GM12801 (cell line): ENCODE data around the gene ARHGEF40.

Experiments
- TF ChIP-seq, protein P1 (sequence below): IDR thresholded peaks from one replicate; pipeline ENCODE4 v1.5.1; 2011; ENCODE audit warnings: control low read depth; ENCODE audit not compliant: insufficient read length; ENCODE audit errors: extremely low read depth

The ARHGEF40 gene

DNA sequence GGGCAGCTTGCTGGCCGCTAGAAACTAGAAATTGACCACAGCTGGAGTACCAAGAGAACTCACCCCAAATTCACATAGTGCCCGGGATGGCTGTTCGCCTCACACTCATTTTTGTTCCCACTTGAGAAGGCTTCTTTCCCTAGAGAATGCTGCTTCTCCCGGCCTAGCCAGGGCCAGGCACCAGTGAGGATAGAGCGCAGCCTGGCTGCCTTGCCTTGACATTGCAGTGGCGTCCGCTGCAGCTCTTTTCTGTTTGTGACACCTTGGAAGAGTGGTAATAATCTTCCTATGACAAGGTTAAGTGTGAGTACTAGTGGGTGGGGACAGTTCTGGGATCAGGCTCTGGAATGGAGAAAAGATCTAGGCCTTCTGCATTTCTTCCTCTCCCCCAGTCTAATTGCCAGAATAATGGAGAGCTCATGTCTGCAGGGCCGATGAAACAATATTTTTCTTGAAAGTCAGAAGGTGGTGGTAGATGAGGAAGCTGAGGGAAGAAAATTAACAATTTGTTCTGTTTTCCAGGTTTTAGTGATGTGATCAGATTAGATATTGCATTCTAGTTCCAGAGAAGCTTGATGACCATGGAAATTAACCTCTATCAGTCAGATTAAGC lies 34.5 kb downstream of the ARHGEF40 start:
- TF ChIP-seq, protein P1, sequence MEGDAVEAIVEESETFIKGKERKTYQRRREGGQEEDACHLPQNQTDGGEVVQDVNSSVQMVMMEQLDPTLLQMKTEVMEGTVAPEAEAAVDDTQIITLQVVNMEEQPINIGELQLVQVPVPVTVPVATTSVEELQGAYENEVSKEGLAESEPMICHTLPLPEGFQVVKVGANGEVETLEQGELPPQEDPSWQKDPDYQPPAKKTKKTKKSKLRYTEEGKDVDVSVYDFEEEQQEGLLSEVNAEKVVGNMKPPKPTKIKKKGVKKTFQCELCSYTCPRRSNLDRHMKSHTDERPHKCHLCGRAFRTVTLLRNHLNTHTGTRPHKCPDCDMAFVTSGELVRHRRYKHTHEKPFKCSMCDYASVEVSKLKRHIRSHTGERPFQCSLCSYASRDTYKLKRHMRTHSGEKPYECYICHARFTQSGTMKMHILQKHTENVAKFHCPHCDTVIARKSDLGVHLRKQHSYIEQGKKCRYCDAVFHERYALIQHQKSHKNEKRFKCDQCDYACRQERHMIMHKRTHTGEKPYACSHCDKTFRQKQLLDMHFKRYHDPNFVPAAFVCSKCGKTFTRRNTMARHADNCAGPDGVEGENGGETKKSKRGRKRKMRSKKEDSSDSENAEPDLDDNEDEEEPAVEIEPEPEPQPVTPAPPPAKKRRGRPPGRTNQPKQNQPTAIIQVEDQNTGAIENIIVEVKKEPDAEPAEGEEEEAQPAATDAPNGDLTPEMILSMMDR = peak; percentile 68

DNA sequence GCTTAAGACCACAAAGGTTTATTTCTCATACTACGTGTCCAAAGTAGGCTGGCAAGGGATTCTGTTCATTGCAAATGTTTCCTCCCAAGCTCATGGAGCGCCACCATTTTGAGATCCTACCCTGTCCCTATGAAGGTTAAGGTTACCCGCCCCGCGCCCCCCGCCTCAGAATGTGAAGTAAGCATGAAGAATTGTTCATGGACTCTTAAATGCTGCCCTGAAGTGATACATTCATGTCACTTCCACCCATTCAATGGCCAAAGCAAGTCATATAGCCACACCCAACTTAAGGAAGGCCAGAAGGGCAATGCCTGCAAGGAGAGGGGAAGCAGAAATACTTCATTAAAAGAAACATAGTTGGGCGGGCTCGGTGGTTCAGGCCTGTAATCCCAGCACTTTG lies 35.0 kb downstream of the ARHGEF40 start:
- TF ChIP-seq, protein P1 = no peak

DNA sequence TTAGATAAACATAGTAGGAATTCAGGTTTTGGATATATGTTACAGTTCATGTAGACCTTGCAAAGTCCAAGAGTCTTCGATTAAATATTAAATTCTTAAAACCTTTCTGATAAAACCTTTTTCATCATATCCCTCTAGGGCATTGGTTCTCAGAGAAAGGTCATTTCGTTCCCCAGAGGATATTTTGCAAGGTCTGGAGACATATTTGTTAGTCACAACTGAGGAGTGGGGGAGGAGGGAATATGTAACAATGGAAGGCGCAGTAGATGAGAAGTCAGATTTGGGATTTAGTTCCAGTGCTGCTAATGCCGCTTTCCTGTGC lies 36.0 kb downstream of the ARHGEF40 start:
- TF ChIP-seq, protein P1 = no peak

DNA sequence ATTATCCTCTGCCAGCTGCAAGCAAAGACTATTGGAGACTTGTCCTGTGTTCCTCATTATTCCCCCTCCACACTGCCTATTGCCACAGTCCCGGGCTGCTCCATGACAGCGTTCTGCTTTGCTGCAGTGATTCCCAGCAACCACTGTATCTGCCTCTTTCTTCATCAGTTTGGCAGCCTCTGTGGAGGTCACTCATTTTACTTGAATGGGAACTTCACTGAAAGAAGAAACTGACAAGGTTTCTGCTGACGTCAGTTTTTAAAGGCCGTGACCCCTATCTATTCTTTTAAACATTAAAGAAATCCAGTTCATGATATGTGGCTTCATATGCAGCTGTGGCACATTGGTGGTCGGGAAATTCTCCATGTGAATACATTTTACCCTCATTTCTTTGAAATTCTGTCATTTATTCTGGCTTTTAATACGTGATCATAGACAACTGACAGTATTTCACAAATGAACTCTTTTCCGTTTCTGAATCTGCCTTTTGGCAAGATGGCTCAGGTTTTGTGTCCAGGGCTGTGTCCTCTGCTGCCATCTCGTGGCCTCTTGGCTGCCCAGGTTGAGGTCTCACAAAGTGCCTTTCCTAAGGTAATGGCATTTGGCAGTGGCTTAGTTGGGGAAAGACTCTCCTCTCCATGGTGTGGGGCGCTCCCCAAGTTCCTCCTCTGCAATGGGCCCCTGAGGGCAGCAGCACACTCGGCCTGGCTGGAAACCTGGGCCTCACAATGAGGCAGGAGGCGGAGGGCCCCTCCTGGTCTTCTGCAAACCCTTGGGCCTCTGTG lies 36.6 kb downstream of the ARHGEF40 start:
- TF ChIP-seq, protein P1 = peak; percentile 9

DNA sequence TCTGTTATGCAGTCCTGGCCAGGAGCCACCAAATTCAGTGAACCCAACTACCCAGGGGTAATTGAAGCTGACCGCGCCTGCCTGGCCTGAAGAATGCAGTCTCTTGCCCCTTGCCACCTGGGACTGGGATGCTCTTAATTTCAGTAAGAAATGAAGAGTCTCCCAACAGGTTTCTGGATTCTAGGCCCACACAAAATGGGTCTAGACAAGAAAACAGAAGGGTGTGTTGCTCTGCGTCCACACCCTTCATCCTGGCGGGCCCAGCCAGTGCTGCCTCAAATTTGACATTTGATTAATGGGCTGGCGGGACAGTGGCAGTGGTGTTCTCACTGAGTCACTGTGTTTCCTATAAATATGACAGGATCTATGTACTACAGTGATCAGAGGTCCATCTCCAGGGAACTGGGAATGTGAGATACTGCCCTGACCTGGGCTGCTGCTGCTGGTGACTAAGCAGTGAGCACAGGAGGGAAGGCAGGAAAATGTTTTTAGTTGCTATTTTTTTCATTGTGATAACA lies 37.2 kb downstream of the ARHGEF40 start:
- TF ChIP-seq, protein P1 = no peak

DNA sequence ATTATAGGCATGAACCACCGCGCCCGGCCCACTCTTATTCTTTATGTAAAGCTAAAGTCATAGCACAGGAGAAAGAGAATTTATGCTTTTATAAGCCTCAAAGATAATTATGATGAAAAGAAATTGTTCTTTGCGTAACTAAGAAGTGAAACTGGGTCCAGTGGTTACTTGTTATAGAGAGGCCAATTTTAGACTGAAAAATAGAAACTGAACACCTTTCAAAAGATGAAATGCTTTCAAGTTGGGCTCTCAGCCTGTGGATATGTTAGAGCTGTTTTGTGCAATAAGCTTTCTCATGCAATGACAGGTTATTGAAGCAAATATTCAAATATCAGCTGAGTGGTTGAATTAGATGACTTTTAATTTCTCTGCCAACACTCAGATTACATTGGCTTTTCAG lies 38.7 kb downstream of the ARHGEF40 start:
- TF ChIP-seq, protein P1 = no peak

DNA sequence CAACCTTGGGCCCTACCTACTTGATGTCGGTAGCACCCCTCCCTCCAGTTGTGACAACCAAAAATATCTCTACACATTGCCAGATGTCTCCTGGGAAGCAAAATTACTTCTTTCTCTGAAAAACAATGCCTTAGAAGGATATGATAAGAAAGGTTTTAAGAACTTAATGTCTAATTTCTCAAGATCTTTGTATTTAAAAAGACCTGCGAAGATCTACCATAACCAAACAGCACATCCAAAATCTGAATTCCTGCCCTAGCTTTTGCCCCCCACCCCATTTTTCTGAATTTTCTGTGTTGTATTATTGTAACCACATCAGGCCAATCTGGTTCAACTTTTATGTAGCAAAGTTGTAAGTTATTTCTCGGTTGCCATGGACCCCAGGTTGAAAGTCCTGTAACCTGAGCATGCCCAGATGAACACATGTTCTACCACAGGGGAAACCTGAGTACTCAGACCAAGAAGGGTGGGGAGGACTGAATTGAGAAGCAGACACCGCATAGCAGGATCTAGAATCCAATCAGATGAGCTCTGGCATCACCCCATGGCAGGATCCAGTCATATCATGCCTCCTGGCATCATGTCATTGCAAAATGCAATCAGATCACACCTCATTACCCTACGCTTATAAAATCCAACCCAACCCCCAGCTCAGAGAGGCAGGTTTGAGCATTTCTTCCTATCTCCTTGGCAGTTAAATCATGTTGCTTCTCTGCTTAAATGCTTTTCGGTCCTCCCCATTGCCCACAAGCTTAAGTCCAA lies 39.5 kb downstream of the ARHGEF40 start:
- TF ChIP-seq, protein P1 = no peak
